ENCODE data around the gene ALDH3A2.

Gene ALDH3A2

DNA sequence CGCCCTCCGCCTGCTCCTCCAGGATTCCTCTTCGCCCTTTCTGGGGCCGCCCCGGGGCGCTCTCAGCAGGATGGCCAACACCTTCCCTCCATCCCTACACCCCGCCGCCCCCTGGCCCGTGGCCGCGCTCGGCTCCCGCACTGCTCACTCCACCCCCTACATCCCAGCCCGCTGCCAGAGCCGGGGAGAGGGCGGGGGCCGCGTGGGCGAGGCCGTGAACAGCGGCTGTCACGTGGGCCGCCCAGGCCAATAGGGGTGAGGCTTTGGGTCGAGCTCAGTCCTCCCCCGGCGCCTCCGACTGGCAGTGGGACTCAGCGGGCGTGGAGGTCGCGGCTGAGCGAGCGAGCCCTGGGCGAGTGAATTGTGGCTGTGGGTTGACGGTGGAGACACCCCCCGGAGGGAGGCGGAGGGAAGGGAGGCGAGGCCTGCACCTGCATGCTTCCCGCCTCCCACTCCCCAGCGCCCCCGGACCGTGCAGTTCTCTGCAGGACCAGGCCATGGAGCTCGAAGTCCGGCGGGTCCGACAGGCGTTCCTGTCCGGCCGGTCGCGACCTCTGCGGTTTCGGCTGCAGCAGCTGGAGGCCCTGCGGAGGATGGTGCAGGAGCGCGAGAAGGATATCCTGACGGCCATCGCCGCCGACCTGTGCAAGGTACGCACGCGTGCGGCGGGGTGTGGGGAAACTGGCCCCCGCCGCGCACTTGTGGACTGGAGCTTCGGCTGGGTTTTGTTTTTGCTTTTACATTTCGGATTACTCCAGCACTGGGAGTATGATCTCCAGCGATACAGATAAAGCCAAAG lies at the start of gene ALDH3A2:
Gene ALDH3A2 (plus strand): TSS at position 277 of the 799 bp plus-strand sequence. CDS start 221 bp downstream, at position 498.
- DNase-seq (ENCODE audit: low read depth, low spot score), result no peak

DNA sequence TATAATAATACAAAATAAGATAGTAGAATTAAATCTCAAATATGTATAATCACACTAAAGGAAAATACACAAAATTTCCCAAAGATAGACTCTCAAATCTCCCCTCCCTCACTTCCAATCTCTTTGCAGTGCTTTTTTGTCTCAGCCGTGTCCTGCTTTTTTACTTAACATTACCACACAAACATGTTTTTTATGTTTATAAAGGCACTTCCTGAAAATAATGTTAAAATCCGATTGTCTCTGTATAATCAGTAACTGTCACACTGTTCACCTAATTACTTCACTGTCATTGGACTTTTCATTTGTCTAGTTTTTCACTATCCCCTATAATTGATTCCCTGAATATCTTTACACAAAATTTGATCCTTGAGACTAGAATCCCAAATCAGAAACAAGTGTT lies 38.2 kb upstream of the ALDH3A2 start:
- no peak for DNase-seq (ENCODE audit: low read depth, low spot score)

DNA sequence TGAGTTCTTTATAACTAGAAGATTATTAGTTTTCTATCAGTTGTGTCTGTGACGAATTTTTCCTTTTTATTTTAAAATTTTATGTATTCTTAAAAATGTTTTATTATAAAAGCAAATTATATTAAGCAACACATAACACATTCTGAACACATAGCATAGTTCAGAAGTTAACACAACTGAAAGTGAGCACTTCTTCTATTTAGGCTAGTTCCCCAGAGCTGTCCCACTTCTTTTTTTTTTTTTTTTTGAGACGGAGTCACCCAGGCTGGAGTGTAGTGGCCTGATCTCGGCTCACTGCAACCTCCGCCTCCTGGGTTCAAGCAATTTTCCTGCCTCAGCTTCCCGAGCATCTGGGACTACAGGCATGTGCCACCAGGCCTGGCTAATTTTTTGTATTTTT lies 37.7 kb upstream of the ALDH3A2 start:
- no peak for DNase-seq (ENCODE audit: low read depth, low spot score)

DNA sequence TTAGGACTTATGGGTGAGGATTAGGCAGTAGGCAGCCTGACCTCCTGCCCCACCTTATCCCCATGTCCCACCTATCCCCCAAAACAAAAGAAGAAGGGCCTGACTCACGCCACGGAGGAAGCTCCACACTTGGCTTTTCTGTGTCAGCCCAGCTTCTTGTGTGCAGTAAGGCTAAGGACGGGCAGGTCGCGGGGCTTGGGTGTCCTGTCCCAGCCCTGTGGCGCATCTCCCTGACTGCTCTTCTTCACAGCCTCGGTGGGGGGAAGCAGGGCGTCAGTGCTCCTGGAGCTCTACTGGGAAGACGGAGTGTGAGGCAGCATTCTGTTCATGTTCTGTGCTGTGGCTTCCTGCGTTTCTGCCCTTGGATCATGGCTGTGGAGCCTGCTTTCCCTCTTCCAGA lies 34.6 kb upstream of the ALDH3A2 start:
- no peak for DNase-seq (ENCODE audit: low read depth, low spot score)

DNA sequence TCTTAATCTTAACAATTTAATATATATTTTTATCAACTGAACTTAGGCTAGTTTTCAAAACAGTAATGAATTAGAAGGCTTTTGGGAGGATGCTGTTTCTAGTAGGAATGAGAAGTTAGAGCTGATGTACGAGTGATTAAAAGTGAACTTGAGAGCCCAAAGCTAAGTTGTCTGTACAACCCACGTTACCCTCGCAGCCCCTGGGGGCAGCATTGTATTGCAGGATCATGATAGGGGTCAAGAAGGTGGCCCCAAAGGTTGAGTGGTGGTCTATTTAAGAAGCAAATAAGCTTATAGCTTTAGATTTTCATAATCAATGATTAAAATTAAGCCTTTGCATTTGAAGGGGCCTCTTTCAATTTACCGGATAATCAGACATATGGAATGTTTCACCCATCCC lies 33.7 kb upstream of the ALDH3A2 start:
- no peak for DNase-seq (ENCODE audit: low read depth, low spot score)

DNA sequence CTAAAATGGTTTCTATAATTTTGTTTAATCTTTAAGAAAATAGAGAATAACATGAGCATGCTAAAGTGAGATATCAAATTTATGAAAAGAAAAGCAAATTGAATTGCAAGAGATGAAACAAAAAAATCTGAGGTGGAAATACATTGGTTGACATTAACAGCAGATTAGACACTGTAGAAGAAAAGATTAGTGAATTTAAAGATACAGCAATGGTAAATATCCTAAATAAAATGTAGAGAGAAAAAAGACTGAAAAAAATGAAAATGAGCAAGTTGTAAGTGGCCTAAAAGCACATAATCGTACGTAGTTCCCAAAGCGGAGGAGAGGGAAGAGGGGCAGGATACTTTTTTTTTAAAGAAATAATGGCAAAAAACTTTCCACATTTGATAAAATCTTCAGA lies 30.5 kb upstream of the ALDH3A2 start:
- no peak for DNase-seq (ENCODE audit: low read depth, low spot score)

DNA sequence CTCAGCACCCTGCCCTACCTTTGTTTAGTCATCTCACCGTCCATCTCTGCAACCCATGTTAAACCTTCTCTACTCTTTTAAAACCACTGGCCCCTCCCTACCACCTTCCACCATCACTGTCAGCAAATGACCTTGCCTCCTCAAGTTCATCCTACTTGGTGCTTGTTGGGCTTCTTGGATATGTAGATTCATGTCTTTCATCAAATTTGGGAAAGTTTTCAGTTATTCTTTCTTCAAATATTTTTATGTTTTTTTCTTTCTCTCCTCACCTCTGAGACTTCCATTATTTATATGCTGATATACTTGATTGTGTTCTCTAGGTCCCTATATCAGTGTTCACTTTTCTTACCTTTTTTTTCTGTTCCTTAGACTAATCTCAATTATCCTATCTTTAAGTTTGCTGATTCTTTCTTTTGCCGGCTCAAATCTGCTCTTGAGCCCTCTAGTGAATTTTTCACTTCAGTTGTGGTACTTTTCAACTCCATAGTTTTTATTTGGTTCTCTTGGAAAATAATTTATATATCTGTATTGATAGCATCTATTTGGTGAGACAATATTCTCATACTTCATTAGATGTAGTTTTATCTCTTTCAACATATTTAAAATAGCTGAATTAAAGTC lies 28.7 kb upstream of the ALDH3A2 start:
- no peak for DNase-seq (ENCODE audit: low read depth, low spot score)

DNA sequence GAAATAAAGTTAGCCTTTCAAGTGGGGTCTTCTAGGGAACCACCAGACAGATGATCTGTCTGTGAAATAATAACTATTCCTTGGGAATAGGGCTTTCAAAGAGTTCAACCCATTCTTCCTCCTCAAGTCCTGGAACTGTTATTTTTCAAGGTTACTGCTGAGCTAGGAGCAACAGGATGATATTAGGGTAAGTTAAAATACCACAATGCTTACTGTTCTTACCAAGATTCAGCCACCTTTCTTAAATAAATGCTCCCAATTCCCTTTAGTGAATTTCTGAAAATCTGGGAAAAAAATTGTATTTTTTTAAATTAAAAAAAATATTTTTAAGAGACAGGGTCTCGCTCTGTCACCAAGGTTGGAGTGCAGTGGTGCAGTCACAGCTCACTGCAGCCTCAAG lies 26.9 kb upstream of the ALDH3A2 start:
- no peak for DNase-seq (ENCODE audit: low read depth, low spot score)

DNA sequence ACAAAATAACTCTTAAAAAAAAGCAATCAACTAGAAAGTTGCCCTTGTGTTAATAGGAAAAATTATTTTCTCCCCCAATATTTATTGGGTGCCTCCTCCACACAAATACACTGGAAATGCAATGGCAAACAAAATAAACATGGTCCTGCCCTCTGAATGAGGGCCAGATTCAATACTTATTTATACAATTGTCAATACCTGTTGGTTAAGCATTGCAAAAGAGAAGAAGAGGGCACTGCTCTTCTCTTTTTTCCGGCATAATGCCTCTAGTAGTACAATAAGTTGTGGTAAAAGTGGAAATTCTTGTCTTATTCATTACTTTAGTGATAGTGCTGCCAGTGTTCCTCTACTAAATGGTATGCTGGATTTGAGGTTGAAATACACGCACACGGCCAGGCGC lies 22.5 kb upstream of the ALDH3A2 start:
- no peak for DNase-seq (ENCODE audit: low read depth, low spot score)

DNA sequence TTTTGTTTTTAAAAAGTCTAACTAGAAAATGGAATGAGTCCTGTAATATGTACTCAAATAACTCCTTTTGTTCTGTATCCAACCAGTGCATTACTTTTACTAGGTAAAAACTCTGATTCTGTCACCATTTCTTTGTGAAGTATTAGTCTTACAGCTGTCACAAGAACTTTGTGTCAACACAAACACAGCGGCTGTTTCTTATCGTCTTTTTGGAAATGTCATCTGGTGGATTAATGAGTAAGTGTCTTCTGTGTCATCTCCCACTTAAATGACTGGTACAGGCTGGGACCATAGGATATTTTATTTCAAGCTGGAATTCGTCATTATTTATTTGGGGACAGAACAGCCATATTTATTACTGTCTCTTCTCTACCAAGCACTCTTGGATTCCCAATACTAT lies 19.1 kb upstream of the ALDH3A2 start:
- no peak for DNase-seq (ENCODE audit: low read depth, low spot score)

DNA sequence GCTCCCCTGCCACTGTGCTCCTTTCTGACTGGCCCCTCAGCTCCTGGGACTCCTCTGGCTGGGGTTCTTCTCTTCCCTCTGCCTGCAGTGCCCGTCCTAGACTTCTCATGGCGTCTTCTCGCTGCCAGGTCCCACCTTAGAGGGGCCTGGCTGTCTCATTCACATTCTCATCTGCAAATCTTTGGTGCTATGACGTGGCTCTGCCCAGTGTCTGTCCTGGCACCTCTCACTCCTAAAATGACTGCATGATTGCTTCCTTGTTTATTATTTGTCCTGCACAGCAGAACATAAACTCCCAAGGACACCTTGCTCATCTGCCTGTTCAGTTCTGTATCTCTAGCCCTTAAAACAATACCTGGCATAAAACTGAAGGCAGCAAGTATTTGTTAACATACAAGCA lies 18.5 kb upstream of the ALDH3A2 start:
- no peak for DNase-seq (ENCODE audit: low read depth, low spot score)

DNA sequence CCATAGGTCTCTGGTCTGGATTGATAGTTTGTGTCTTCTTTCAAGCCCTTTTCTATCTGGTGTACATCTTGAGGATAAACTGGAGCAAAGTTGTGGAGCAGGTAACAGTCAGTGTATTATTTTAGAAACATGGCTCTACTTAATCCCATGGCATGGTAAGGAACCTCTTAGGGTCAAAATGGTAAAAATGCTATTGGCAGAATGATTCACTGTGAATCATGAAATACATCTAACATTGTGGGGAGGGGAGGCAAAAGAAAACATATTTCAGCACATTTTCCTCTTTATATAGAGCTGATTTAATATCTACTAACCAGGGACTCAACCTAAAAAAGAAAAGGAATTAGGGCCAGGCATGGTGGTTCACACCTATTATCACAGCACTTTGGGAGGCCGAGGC lies 17.9 kb upstream of the ALDH3A2 start:
- DNase-seq (ENCODE audit: low read depth, low spot score), result no peak

DNA sequence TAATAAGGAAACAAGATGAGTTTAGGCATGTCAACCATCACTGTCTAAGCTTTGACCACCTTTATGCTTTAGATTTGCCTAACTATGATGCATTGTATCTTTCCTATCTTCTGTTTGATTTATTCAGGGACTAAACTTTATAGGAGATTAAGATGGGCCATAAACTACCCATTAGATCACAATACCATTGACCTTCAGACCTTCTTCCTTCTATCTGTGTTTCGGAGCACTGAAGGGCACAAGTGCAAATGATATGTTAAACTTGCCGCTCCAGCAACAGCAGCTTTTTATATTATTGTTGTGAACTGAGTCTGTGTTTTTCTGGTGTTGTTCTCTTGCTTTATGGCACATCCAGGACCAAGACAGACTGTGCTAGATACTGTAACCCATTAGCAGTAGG lies 16.6 kb upstream of the ALDH3A2 start:
- DNase-seq (ENCODE audit: low read depth, low spot score), result no peak

DNA sequence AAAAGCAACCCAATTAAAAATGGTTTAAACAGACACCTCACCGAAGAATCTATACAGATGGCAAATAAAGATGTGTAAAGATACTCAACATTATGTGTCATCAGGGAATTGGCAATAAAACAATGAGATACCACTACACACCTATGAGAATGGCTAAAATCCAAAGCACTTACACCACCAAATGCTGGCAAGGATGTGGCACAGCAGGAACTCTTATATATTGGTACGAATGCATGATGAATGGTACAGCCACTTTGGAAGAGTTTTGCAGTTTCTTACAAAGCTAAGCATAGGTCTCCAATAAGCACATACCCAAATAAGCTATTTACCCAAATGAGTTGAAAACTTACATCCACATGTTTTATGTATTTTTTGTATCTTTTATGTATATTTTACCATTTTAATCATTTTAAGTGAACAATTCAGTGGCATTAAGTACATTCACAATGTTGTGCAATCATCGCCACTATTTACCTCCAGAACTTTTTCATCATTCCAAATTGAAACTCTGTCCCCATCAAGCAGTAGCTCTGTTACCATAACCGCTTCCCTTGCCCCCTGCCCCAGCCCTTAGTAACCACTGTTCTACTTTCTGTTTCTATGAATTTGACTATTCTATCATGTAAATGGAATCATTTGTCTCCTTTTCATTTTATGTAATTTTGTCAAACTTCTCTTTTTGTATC lies 6.7 kb upstream of the ALDH3A2 start:
- DNase-seq (ENCODE audit: low read depth, low spot score), result no peak

DNA sequence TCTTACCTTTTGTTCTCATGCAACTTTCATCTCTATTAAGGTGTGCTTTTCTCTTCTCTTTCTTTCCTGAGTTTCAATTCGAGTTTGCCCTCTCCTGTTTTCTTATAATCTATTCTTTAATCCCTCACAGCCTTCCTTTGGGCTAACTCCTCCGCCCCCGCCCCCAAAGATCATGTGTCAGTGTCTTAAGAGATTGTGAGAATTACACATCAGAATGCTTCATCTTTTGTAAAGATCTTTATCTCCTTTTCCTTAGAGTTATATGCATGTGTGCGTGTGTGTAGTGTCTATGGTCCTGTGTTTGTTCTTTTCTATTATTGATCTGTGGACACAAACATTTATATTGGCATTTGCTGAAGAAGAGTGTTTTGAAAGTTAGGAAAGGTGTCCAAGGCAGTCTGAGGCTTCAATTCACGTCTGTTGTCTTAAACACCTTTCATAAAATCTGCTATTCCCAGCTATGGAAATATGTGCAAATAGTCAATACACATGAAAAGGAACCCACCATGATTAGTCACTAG lies 6.1 kb upstream of the ALDH3A2 start:
- DNase-seq (ENCODE audit: low read depth, low spot score), result no peak

DNA sequence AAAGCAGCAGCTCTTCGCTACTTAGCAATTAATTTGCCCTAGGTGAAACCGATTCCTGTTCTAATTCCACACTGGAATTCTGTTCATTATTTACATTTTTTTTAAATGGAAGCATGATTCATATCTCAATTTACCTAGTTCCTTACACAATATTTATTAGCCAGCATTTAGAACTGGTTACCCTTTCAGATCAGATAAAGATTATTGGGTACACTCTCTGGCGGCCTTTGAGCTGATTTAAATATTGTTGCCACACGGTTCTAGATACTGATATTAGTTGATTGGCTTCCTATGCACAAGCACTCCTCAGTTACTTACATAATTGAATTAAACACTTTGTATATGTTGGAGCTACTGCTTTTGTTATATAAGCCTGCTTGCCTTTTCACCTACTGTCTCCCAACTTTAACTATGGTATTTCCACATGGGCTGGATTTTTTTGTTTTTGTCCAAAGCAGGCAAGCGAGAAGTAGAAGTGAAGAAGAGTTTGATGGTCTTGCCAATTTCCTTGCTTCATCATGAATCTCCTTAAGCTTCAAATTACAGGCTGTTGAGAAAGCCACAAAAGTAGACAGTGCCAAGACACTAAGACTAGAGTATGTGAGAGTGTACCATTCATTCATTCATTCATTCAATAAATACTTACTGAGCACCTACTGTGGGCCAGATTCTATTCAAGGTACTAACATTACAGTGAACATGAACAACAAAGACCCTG lies 3.9 kb upstream of the ALDH3A2 start:
- DNase-seq (ENCODE audit: low read depth, low spot score), result no peak

DNA sequence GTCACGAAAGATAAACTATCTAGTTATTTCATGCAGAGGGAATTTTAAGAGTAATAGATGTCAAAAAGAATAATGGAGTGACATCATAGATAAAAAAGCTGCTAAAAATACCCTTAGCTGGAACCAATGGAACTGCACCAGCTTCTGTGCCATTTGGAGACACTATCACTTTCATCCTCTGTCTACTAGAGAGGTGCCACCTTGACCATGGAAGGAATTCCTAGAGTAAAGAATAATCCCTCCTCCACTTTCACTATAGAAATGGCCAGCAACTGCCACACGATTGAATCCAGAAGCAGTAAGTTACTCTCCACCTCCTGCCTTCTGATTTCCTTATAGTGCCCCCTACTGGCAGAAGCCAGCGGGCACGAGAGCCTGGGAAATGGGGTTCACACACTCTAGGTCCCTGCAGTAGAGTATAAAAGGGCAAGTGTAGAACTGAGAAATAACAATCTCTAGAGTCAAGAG lies 2.8 kb upstream of the ALDH3A2 start:
- no peak for DNase-seq (ENCODE audit: low read depth, low spot score)

DNA sequence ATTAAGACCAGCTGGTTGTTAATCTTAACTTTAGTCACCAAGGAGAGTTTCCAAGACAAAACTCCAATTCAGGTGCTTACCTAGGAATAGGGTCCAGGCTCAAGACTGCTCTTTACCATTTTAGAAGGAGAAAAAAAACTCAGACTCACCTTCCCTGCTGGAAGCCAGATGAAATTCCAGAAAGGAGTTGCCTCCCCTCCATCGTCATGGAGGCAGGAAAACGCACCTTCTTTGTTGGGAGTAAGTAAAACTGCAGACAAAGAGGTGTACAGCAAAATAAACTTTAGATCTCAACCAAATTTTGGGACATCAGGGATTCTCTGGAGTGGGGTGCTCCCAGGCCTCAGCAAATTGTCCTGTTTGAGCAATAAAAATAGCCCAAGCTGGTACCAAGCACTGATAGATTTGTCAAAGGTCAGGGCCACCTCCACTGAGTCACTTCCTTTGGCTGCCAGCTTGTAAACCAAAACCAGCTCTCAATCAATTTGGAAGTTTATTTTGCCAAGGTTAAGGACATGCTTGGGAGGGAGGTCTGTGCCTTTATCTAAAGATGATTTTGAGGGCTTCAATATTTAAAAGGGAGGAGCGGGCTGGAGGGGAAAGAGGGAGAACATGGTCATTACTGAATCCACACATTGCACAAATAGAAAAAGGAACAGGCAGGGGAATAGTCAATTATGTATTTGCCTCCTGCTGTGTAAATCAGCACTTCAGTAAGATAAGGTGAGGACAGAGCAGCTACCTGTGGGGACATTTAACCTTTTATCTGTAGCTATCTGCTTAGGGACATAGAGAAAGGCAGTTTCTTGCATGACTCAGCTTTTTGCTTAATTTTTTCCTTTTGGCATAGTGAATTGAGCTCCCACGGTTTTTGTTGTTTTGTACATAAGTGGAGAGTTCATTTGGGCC lies 1.5 kb upstream of the ALDH3A2 start:
- no peak for DNase-seq (ENCODE audit: low read depth, low spot score)

DNA sequence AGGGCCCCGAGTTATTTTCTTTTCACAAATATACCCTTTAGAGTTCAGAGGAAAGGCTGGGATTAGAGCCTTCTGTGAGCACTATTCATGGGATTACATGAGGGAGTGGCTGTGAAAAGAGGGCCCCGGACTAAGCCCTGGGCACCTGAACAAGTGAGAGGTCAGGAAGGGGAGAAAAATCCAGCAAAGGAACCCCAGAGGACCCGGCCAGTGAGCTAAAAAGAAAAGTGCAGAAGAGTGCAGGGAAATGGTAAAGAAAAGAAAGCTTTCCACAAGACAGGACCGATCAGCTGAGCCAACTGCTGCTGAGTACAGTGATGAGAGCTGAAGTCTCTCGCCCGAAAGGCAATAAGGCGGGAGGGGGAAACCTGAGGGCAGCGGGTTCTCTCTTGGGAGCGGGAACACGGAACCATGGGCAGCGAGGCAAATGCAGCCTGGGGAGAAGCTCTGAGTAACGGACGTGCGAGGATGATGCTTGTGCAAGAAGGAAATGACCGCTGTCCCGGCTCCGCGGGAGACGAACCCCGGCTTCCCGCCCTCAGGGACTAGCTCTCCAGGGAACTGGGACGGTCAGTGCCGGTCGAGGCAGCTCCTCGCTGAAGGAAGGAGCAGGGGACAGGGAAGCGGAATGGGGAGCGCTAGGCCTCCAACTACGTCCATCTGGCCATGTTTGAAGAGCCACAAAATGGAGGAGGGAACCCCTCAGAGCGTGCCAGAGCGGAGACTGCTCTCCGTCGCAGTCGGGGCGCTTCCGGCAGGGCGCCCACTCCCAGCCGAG lies 665 bp upstream of the ALDH3A2 start:
- no peak for DNase-seq (ENCODE audit: low read depth, low spot score)

DNA sequence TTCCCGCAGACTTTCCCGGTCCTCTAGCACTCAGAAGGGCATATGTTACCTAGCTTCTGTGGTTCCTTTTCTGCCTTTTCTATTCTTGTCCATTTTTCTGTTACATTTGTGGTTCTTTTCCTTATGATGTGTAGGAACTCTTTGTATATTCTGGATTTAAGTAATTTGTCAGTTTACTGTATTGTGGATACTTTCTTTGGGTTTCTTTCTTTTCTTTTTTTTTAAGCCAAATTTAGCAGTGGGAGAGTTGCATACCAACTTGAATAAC lies 657 bp downstream of the ALDH3A2 start:
- DNase-seq (ENCODE audit: low read depth, low spot score), result no peak
